Spleen (tissue), 7 donors: Measurements from ENCODE around the gene RNASE7.

ENCODE experiments used
- POLR2A ChIP-seq, 3 donors: fragments of 450-650 bp; IDR thresholded peaks; one replicate each; pipeline ENCODE4 v1.5.1; 2017; ENCODE audit warnings: antibody characterized with exemption in 3 of 3, mild to moderate bottlenecking in 1 of 3
- POLR2AphosphoS5 ChIP-seq, 3 donors: sonication (generic); formaldehyde crosslinking; IDR thresholded peaks; one replicate each; pipeline ENCODE4 v1.5.1; 2017; ENCODE audit warnings: antibody characterized with exemption in 3 of 3
- TF ChIP-seq, protein P1 (sequence below), 11 experiments: fragments of 200-600 bp in 7 of 11; fragments of 450-650 bp in 4 of 11; sonication (generic) in 4 of 11; IDR thresholded peaks in 8 of 11; conservative IDR thresholded peaks in 3 of 11; 1 replicate in 7 of 11; 2 replicates in 4 of 11; pipeline versions ENCODE4 v1.4.0 to v1.8.0; 2016 to 2021; ENCODE audit warnings: antibody characterized with exemption in 11 of 11, inconsistent platforms in 4 of 11, mild to moderate bottlenecking in 1 of 11
- donor health status: DM: no; HTN: no; CAD: no; lungs with moderate emphysema.
- donor health status: DM: no; HTN: no; CAD: no.
- donor health status: DM: no; HTN: no; CAD: no.

DNA sequence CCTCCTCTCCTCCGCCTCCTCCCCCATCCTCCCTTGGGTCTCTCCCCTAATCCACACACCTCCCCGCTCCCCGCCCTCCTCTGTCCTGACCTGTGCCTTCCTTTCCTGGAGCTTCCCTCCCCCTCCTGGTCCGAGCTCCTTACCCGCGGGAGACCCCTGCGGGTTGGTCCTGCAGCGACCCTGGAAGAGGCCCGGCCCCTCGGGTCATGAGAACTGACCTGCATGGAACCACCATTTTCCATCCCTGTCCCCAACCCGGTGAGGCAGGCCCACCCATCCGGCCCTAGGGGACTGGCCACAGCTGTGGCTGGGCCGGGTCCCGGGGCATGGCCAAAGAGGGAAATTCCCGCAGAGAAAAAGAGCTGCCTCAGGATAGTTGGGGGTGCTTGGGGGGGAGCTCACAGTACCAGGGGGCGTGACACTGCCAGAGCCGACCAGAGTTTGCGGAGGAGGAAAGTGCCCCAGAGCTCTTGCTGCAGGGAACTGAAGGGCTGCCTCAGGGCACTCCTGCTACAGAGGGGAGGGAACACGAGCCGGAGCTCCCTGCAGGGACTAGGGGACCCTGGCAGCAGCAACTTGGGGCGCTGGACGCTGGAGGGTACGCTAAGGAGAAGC lies 28.6 kb downstream of the RNASE7 start:
- TF ChIP-seq, protein P1, sequence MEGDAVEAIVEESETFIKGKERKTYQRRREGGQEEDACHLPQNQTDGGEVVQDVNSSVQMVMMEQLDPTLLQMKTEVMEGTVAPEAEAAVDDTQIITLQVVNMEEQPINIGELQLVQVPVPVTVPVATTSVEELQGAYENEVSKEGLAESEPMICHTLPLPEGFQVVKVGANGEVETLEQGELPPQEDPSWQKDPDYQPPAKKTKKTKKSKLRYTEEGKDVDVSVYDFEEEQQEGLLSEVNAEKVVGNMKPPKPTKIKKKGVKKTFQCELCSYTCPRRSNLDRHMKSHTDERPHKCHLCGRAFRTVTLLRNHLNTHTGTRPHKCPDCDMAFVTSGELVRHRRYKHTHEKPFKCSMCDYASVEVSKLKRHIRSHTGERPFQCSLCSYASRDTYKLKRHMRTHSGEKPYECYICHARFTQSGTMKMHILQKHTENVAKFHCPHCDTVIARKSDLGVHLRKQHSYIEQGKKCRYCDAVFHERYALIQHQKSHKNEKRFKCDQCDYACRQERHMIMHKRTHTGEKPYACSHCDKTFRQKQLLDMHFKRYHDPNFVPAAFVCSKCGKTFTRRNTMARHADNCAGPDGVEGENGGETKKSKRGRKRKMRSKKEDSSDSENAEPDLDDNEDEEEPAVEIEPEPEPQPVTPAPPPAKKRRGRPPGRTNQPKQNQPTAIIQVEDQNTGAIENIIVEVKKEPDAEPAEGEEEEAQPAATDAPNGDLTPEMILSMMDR (IDR thresholded peaks at IDR 0.05 in 8 of 11, conservative IDR thresholded peaks at IDR 0.05 in 3 of 11): peak in 1 of 11 experiments; percentile 9
- TF ChIP-seq POLR2A (IDR thresholded peaks at IDR 0.05): peak in 1 of 3 donors; percentile 5
- peak in 1 of 3 donors; percentile 7 for TF ChIP-seq POLR2AphosphoS5 (IDR thresholded peaks at IDR 0.05)
